K562 (cell line): ENCODE results near the gene ACP5. TPM values are rescaled to one million over a fixed set of nuclear protein-coding genes. Genes with fewer than 3 reads are reported as not detected.

Source experiments
- ATAC-seq: fragments of 200-7000 bp; cut with Tn5 transposase; 3 replicates; pipeline ENCODE4 v1.9.1; 2020; ENCODE audit warnings: moderate library complexity
- BruUV-seq: library from RNA; stranded (reverse); fragments of 400-500 nt; replicated peaks from 2 replicates; lab custom pipeline; 2021; lab: Mats Ljungman, UMichigan
- CTCF ChIA-PET: fragments of 300-600 bp; formaldehyde crosslinking; extraction: SDS; loops from one replicate; lab custom pipeline; 2021; ENCODE audit warnings: low intra/inter-chr PET ratio; lab: Yijun Ruan, JAX
- POLR2A ChIA-PET: fragments of 300-600, 350-650 bp; sonication (Branson Sonifier 250); formaldehyde crosslinking; extraction: SDS; loops from one replicate; lab custom pipeline; 2021; ENCODE audit warnings: antibody characterized with exemption, inconsistent platforms; lab: Yijun Ruan, JAX
- DNase-seq, 4 experiments: peaks; one replicate each; pipeline versions ENCODE4 v3.0.0 to v3.0.0-alpha.2; 2011 to 2018; ENCODE audit warnings: low spot score in 3 of 4, mixed read lengths in 3 of 4; ENCODE audit errors: extremely low read depth in 1 of 4
- FAIRE-seq: peaks from 2 replicates; lab custom pipeline; 2011; peaks lifted over from hg19 to GRCh38; lab: Jason Lieb, UNC
- H2AFZ ChIP-seq: 2 replicates; pipeline ENCODE4 v1.6.0; 2011; ENCODE audit warnings: low read depth, low read length, control low read depth, inconsistent platforms
- H3K27ac ChIP-seq: fragments of 200-600 bp; 3 replicates; pipeline ENCODE4 v1.8.0; 2011; ENCODE audit warnings: low read depth, mild to moderate bottlenecking, control low read depth, inconsistent platforms, low read length, moderate library complexity, mixed read lengths; ENCODE audit errors: extremely low read depth
- H3K27me3 ChIP-seq, 2 experiments: fragments of 300-600 bp in 1 of 2; 2 replicates in 1 of 2; 3 replicates in 1 of 2; pipeline versions ENCODE4 v1.6.0 to v1.8.0; 2011; ENCODE audit warnings: inconsistent platforms in 2 of 2, low read length in 2 of 2, mild to moderate bottlenecking in 1 of 2, mixed read lengths in 1 of 2, moderate library complexity in 1 of 2; ENCODE audit not compliant: control insufficient read depth in 2 of 2, insufficient read depth in 2 of 2
- H3K36me3 ChIP-seq: fragments of 300-600 bp; 3 replicates; pipeline ENCODE4 v1.8.0; 2011; ENCODE audit warnings: mild to moderate bottlenecking, low read length, inconsistent platforms; ENCODE audit not compliant: control insufficient read depth, insufficient read depth
- H3K4me1 ChIP-seq, 2 experiments: fragments of 200-600 bp in 1 of 2; replicated peaks in 1 of 2; 2 replicates in 1 of 2; 3 replicates in 1 of 2; pipeline versions ENCODE4 v1.5.1 to v1.8.0; 2011; ENCODE audit warnings: inconsistent platforms in 2 of 2, low read length in 2 of 2, mild to moderate bottlenecking in 1 of 2, mixed read lengths in 1 of 2, moderate library complexity in 1 of 2; ENCODE audit not compliant: control insufficient read depth in 2 of 2, insufficient read depth in 2 of 2
- H3K4me2 ChIP-seq: 2 replicates; pipeline ENCODE4 v1.6.1; 2011; ENCODE audit warnings: low read length, control low read depth, inconsistent platforms, mixed read lengths; ENCODE audit not compliant: insufficient read depth
- H3K4me3 ChIP-seq: fragments of 200-600 bp; sonication (generic), shearing (Covaris generic); 2 replicates; pipeline ENCODE4 v1.5.1; 2016; ENCODE audit warnings: control low read depth, inconsistent platforms
- H3K79me2 ChIP-seq: fragments of 200-600 bp; 3 replicates; pipeline ENCODE4 v1.8.0; 2011; ENCODE audit warnings: low read length, inconsistent platforms; ENCODE audit not compliant: control insufficient read depth, insufficient read depth
- H3K9ac ChIP-seq, 2 experiments: 2 replicates each; pipeline versions ENCODE4 v1.6.0 to v1.6.1; 2011; ENCODE audit warnings: low read depth in 2 of 2, low read length in 2 of 2, control low read depth in 1 of 2, inconsistent platforms in 1 of 2, mild to moderate bottlenecking in 1 of 2, mixed read lengths in 1 of 2; ENCODE audit not compliant: insufficient read depth in 1 of 2
- H3K9me1 ChIP-seq: one replicate; pipeline ENCODE4 v1.6.0; 2011; ENCODE audit warnings: inconsistent platforms, mild to moderate bottlenecking, low read length, moderate library complexity; ENCODE audit not compliant: control insufficient read depth, insufficient read depth
- H3K9me3 ChIP-seq: replicated peaks from 2 replicates; pipeline ENCODE4 v1.5.1; 2011; ENCODE audit warnings: low read depth, low read length, inconsistent platforms; ENCODE audit not compliant: control insufficient read depth, insufficient read depth
- H4K20me1 ChIP-seq: replicated peaks from 2 replicates; pipeline ENCODE4 v1.6.1; 2011; ENCODE audit warnings: low read length, inconsistent platforms, mixed read lengths; ENCODE audit not compliant: control insufficient read depth, insufficient read depth
- GABPA ChIP-seq: fragments of 200-800 bp; sonication (Bioruptor generic); conservative IDR thresholded peaks from 2 replicates; pipeline ENCODE4 v1.6.1; 2016; ENCODE audit warnings: low read depth, missing genetic modification characterization, missing compliant biosample characterization
- NFYB ChIP-seq: IDR thresholded peaks from 2 replicates; pipeline ENCODE4 v1.6.1; 2011; ENCODE audit warnings: mild to moderate bottlenecking, moderate library complexity; ENCODE audit not compliant: insufficient read length; ENCODE audit errors: extremely low read depth
- PHF8 ChIP-seq: fragments of 200-600 bp; sonication (generic); IDR thresholded peaks from 2 replicates; pipeline ENCODE4 v1.6.1; 2012; ENCODE audit warnings: mixed run types, mild to moderate bottlenecking, inconsistent platforms, low read length, moderate library complexity, borderline replicate concordance
- RBM14 ChIP-seq: fragments of 200-400 bp; formaldehyde crosslinking; IDR thresholded peaks from 2 replicates; pipeline ENCODE4 v1.6.1; 2018; ENCODE audit warnings: low read depth, mild to moderate bottlenecking, low read length, moderate library complexity, borderline replicate concordance; ENCODE audit not compliant: insufficient read depth
- RBM22 ChIP-seq: fragments of 200-400 bp; formaldehyde crosslinking; IDR thresholded peaks from 2 replicates; pipeline ENCODE4 v1.6.1; 2018; ENCODE audit warnings: low read length, low read depth; ENCODE audit not compliant: poor library complexity, severe bottlenecking
- RBM25 ChIP-seq: fragments of 200-400 bp; formaldehyde crosslinking; IDR thresholded peaks from 2 replicates; pipeline ENCODE4 v1.6.1; 2018; ENCODE audit warnings: low read length, low read depth, moderate library complexity; ENCODE audit not compliant: severe bottlenecking
- TBL1XR1 ChIP-seq, 2 experiments: IDR thresholded peaks; 2 replicates each; pipeline ENCODE4 v1.6.1; 2012; ENCODE audit warnings: improper control_type of control experiment in 2 of 2, low read length in 2 of 2, mild to moderate bottlenecking in 1 of 2
- WGBS: fragments of 100-300 bp; shearing (Covaris generic); methylation state at CpG from one replicate; pipeline ENCODE4 v1.1.6; 2016; ENCODE audit warnings: low coverage, mixed read lengths; ENCODE audit not compliant: insufficient coverage; ENCODE audit errors: missing lambda C conversion rate; 5-methylcytosine and 5-hydroxymethylcytosine counted together
- in situ Hi-C: fragments of 300-500 bp; cut with MboI; formaldehyde crosslinking; loops from 4 replicates; pipeline ENCODE4 v1.15.0; 2018; ENCODE audit warnings: inconsistent platforms, mixed read lengths
- intact Hi-C: fragments of 100-400 bp; cut with micrococcal nuclease; formaldehyde crosslinking; loops from 2 replicates; pipeline ENCODE4 v1.14.2; 2022
- polyA plus RNA-seq, 8 experiments: library from polyadenylated mRNA; depleted of rRNA in 4 of 8; stranded (reverse) in 5 of 8; unstranded in 3 of 8; fragments of >200 nt; fragmentation: Nextera tagmentation in 2 of 8; fragmentation: Illumina TruSeq in 1 of 8; extraction: Ambion mirVana in 2 of 8; extraction: Trizol in 1 of 8; gene quantifications; 2 replicates each; pipeline versions ENCODE4 v1.2.1 to v1.2.3, GENCODE V29; 2011 to 2014; ENCODE audit warnings: inconsistent platforms in 1 of 8, missing spikeins in 1 of 8
- total RNA-seq, 7 experiments: library from RNA; depleted of rRNA in 6 of 7; stranded (reverse); fragments of >200 nt in 6 of 7; fragmentation: Illumina TruSeq in 2 of 7; extraction: Trizol in 2 of 7; gene quantifications; 2 replicates each; pipeline versions ENCODE4 v1.2.1 to v1.2.3, GENCODE V29; 2011 to 2021; ENCODE audit warnings: low replicate concordance in 1 of 7

Gene ACP5
- total and polyA plus RNA-seq, 9 of the 15 experiments (the other 6 are each of a cell fraction or from before 2014, with no cell fraction given) = 0.06 to 1.1 (median 0.31) TPM; not detected in 1

DNA sequence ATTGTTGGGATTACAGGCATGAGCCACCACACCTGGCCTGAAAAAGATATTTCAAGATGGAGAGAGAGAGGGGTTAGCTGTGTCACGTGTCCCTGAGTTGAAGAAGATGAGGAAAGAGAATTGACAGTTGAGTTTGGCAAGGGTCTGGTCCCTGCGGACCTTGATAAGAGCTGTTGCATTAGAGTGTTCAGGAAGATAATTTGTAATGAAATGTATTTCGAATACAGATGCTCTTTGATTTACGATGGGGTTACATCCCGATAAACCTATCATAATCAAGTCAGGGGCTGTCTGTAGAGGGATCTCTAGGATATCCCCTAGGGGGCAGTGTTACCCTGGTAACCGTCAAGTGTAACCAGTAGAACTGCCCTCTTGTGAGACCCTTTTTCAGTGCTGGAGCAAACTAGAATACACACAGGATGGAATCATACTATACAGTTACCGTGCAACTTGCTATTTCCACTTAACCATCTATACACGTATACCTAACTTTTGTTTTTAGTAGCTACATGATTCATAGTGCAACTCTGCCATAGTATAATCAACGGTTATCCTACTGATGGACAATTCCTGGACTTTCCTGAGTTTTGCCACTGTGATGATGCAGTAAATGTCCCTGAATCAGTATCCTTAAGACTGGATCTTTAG, 16.9 kb downstream of the ACP5 start (continued):
- TF ChIP-seq RBM25 = peak; percentile 6

- Histone ChIP-seq H3K79me2 (peaks cover 59% of the 10 kb centered on the region), H3K4me1 (peaks cover 38 to 41% of the 10 kb centered on the region in 2 experiments), H3K27me3 (no peaks in the 10 kb centered on the region), H3K9ac (peak within 1 kb of the TSS; percentile 91 to 92), H2AFZ (peak within 1 kb of the TSS; percentile 88), H3K9me3 (no peaks in the 10 kb centered on the region), H3K4me2 (peak within 1 kb of the TSS; percentile 98), H3K4me3 (peak within 1 kb of the TSS; percentile 88), H4K20me1 (peaks cover 13% of the 10 kb centered on the region; the same call in 1 of the 2 replicates), H3K36me3 (peaks cover 27% of the 10 kb centered on the region; the same call in 2 of the 3 replicates), H3K9me1 (peaks cover 4% of the 10 kb centered on the region), H3K27ac (peak within 1 kb of the TSS; percentile 94)
- BruUV-seq = TSS peak; percentile 93
- intact Hi-C loops (no loop called here), in situ Hi-C loops (no loop called here)
- ATAC-seq = peak; percentile 92
- DNase-seq = peak; percentile 94 to 100 (median 96)
- ChIA-PET POLR2A (interaction anchor here (0.6 to 1.5 kb wide), 13 partner anchors 9 to 532 kb away, joined by 3 to 8 read pairs (median 4); partner anchors contain the start of genes CNN1, ECSIT, PRKCSH and ZNF440), CTCF (interaction anchor here (0.5 to 3.1 kb wide), 3 partner anchors 29 to 299 kb away, joined by 3 to 32 read pairs (median 3); no protein-coding TSS in a partner anchor)
- 2% methylated on average over 52 of the region's 57 CpGs for WGBS
- peak; percentile 97 for FAIRE-seq
- TF ChIP-seq NFYB (no peak), TBL1XR1 (IDR thresholded peaks at IDR 0.05; ENCODE audit: low read length in 2 of 2) (no peak), RBM22 (no peak), RBM14 (no peak), GABPA (tag) (peak; percentile 97), PHF8 (peak; percentile 88; the same call in 1 of the 2 replicates)
Observed at GRCh38 chr19:11558881-11559828, 18.3 kb downstream of the ACP5 start, which contains the start of gene ELOF1. ELOF1 (minus strand) TSS chr19:11559230; CDS start chr19:11554347, 4,883 bp downstream.
